Endothelial cell of umbilical vein (primary cell): ENCODE results near the gene GALNT4.

Experiments used
- EZH2 ChIP-seq: IDR thresholded peaks from 2 replicates; pipeline ENCODE4 v1.6.1; 2012; ENCODE audit warnings: borderline replicate concordance, low read depth, mild to moderate bottlenecking, moderate library complexity, low read length, inconsistent platforms; ENCODE audit not compliant: severe bottlenecking
- JUN ChIP-seq: IDR thresholded peaks from 2 replicates; pipeline ENCODE4 v1.6.1; 2011; ENCODE audit warnings: borderline replicate concordance, low read depth; ENCODE audit not compliant: insufficient read length, insufficient read depth
- MYC ChIP-seq: IDR thresholded peaks from one replicate; pipeline ENCODE4 v1.6.1; 2011; ENCODE audit warnings: mild to moderate bottlenecking, low read depth, low read length
- POLR2A ChIP-seq: IDR thresholded peaks from 2 replicates; pipeline ENCODE4 v1.6.1; 2012; ENCODE audit warnings: low read depth, mild to moderate bottlenecking, control low read depth, low read length
- POLR2AphosphoS5 ChIP-seq: IDR thresholded peaks from 2 replicates; pipeline ENCODE4 v1.6.1; 2012; ENCODE audit warnings: low read depth, mild to moderate bottlenecking, control low read depth, low read length, moderate library complexity; ENCODE audit not compliant: insufficient read depth
- TF ChIP-seq, protein P1 (sequence below), 2 donors: IDR thresholded peaks; 1 replicate in 1 of 2; 2 replicates in 1 of 2; pipeline ENCODE4 v1.5.1; 2011; ENCODE audit warnings: low read length in 2 of 2, mild to moderate bottlenecking in 2 of 2, moderate library complexity in 2 of 2, control low read depth in 1 of 2, inconsistent platforms in 1 of 2, low read depth in 1 of 2; ENCODE audit not compliant: insufficient read depth in 1 of 2; ENCODE audit errors: extremely low read depth in 1 of 2
- TF ChIP-seq, protein P2 (sequence below): IDR thresholded peaks from 2 replicates; pipeline ENCODE4 v1.6.1; 2011; ENCODE audit not compliant: insufficient read depth, insufficient read length

- TF ChIP-seq, protein P1, sequence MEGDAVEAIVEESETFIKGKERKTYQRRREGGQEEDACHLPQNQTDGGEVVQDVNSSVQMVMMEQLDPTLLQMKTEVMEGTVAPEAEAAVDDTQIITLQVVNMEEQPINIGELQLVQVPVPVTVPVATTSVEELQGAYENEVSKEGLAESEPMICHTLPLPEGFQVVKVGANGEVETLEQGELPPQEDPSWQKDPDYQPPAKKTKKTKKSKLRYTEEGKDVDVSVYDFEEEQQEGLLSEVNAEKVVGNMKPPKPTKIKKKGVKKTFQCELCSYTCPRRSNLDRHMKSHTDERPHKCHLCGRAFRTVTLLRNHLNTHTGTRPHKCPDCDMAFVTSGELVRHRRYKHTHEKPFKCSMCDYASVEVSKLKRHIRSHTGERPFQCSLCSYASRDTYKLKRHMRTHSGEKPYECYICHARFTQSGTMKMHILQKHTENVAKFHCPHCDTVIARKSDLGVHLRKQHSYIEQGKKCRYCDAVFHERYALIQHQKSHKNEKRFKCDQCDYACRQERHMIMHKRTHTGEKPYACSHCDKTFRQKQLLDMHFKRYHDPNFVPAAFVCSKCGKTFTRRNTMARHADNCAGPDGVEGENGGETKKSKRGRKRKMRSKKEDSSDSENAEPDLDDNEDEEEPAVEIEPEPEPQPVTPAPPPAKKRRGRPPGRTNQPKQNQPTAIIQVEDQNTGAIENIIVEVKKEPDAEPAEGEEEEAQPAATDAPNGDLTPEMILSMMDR (IDR thresholded peaks at IDR 0.05; ENCODE audit: extremely low read depth in 1 of 2, insufficient read depth in 1 of 2, low read depth in 1 of 2, low read length in 2 of 2) = no peak
- TF ChIP-seq POLR2A = no peak
- TF ChIP-seq MYC = no peak
- no peak for TF ChIP-seq EZH2
- no peak for TF ChIP-seq POLR2AphosphoS5
- TF ChIP-seq, protein P2, sequence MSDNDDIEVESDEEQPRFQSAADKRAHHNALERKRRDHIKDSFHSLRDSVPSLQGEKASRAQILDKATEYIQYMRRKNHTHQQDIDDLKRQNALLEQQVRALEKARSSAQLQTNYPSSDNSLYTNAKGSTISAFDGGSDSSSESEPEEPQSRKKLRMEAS = no peak
- no peak for TF ChIP-seq JUN
These were observed 6.9 kb downstream of the GALNT4 start for GRCh38 chr12:89517720-89518119.
